ENCODE data around the gene CLDN15.

CLDN15 gene

DNA sequence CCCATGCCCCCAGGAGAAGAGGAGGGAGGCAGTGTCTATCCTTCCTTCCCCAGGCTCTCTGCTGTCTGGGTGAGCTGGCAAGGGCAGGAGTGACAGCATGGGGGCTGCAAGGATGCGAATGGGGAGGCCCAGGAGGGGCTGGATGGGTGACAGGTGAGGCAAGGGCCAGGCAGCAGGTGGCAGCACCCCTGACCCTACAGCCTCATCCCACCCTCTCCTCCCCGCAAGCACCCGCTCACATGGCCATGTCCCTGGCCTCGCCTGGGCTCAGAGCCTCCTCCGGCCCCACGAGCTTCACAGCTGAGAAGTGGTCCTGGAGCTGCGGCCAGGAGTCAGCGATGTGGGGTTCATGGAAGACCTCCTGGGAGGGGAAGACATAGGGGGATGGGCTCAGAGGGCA lies 25.6 kb downstream of the CLDN15 start:
- DNase-seq (ENCODE audit: low read depth), result no peak
- TF ChIP-seq, protein P1, sequence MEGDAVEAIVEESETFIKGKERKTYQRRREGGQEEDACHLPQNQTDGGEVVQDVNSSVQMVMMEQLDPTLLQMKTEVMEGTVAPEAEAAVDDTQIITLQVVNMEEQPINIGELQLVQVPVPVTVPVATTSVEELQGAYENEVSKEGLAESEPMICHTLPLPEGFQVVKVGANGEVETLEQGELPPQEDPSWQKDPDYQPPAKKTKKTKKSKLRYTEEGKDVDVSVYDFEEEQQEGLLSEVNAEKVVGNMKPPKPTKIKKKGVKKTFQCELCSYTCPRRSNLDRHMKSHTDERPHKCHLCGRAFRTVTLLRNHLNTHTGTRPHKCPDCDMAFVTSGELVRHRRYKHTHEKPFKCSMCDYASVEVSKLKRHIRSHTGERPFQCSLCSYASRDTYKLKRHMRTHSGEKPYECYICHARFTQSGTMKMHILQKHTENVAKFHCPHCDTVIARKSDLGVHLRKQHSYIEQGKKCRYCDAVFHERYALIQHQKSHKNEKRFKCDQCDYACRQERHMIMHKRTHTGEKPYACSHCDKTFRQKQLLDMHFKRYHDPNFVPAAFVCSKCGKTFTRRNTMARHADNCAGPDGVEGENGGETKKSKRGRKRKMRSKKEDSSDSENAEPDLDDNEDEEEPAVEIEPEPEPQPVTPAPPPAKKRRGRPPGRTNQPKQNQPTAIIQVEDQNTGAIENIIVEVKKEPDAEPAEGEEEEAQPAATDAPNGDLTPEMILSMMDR (IDR thresholded peaks at IDR 0.05; ENCODE audit: control insufficient read depth, insufficient read depth, low read depth, low read length, missing control alignments), result no peak
- H3K4me3 ChIP-seq (ENCODE audit: control insufficient read depth, low read depth, low read length), result no peak overlapping the region

DNA sequence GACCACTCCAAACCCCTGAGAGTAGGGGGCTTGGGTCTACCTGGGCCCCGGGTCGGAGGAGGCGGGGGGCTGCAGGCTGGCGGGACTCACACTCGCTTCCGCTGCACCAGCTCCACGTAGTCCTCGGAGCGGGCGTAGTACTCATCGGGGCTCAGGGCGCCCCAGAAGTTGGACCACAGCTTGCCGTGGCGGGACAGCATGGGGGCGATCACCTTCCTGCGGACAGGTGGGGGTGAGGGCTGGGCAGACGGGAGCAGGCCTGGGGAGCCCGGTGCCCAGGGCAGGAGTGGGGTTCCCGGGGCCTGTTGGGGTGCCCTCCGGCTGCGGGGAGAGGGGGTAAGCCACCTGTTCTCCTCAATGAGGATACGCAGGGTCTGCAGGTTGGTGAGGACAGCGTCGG lies 26.1 kb downstream of the CLDN15 start:
- H3K4me3 ChIP-seq (ENCODE audit: control insufficient read depth, low read depth, low read length), result no peak overlapping the region
- no peak for DNase-seq (ENCODE audit: low read depth)
- TF ChIP-seq, protein P1 (IDR thresholded peaks at IDR 0.05; ENCODE audit: control insufficient read depth, insufficient read depth, low read depth, low read length, missing control alignments), result no peak

DNA sequence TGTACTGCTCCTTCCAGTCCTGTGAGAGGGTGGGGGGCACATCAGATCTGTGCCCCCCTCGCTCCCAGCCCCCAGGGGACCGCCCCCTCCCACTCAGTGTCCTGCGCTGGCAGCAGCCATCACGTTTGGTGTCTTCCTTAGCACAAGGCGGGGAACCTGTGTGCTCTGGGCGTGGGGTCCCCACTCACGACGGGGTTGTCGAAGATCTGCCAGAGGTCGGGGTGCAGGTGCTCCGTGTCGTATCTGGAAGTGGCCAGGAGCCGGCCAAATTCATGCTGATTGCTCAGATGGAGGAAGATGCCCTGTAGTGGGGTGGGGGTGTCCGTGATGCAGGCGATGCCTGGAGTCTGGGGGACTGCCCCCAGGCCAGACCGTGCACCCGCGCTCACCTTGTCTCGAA lies 27.5 kb downstream of the CLDN15 start:
- DNase-seq (ENCODE audit: low read depth), result no peak
- H3K4me3 ChIP-seq (ENCODE audit: control insufficient read depth, low read depth, low read length), result no peak overlapping the region
- TF ChIP-seq, protein P1 (IDR thresholded peaks at IDR 0.05; ENCODE audit: control insufficient read depth, insufficient read depth, low read depth, low read length, missing control alignments), result no peak

DNA sequence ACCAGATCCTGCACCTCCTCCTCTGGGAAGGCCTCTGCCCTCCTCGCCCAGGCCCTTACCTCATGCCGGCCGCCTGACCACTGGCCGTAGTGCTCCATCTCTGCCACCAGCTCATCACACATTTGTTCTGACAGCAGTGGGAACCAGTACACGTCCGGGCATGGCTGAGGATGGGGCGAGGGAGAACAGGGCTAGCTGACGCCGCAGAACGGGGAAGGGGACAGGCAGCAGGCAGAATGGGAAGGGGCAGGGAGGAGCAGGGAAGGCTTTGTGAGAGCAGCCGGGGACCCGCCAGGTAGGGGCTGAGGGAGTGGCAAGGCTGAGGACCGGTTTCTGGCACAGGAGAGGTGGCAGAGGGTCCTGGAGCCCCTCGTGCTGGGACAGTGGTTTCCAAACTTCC lies 28.8 kb downstream of the CLDN15 start:
- TF ChIP-seq, protein P1 (IDR thresholded peaks at IDR 0.05; ENCODE audit: control insufficient read depth, insufficient read depth, low read depth, low read length, missing control alignments), result no peak
- H3K4me3 ChIP-seq (ENCODE audit: control insufficient read depth, low read depth, low read length), result no peak overlapping the region

DNA sequence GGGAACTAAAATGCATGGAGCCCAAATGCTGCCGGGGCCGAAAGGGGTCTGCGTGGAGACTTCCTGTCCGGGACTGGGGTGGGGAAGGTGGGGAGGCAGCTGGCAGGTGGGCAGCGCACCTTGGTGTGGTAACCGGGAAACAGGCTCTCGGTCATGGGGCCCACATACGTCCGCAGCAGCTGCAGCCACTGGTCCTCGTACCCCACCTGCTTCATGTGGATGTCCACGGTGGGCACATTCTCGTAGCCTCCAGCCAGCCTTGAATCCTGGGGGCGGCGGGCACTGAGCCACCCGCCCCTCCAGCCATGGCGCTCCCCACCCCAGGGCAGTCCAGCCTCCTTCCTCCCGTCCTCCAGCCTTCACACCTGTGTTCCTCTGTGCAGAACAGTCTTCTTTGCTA lies 30.1 kb downstream of the CLDN15 start:
- no peak overlapping the region for H3K4me3 ChIP-seq (ENCODE audit: control insufficient read depth, low read depth, low read length)
- TF ChIP-seq, protein P1 (IDR thresholded peaks at IDR 0.05; ENCODE audit: control insufficient read depth, insufficient read depth, low read depth, low read length, missing control alignments), result no peak
- DNase-seq (ENCODE audit: low read depth), result no peak

More for the DNA sequence above, 28.8 kb downstream of the CLDN15 start:
- no peak for DNase-seq (ENCODE audit: low read depth)

DNA sequence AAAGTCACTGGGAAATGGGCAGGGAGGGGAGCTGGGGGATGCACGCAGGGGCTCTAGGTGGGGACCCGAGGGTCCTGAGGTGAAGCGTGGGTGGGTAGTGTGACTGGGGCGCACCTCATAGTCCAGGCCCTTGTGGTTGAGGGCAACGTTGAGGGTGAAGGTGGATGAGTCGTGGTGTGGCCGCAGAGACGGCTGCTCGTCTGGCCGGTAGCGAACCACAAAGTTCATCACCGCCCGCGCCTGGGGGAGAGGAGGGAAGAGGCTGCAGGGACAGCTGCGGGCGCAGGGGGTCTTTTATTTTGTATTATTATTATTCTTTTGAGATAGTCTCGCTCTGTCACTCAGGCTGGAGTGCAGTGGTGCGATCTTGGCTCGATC lies 30.9 kb downstream of the CLDN15 start:
- TF ChIP-seq, protein P1 (IDR thresholded peaks at IDR 0.05; ENCODE audit: control insufficient read depth, insufficient read depth, low read depth, low read length, missing control alignments), result no peak
- DNase-seq (ENCODE audit: low read depth), result no peak
- no peak overlapping the region for H3K4me3 ChIP-seq (ENCODE audit: control insufficient read depth, low read depth, low read length)

Data from AG09309 (cell line).